ENCODE results near the gene MST1R.
"Not testable (repeated sequence)": the region's sequence is repeated elsewhere in the genome, so short reads cannot be mapped to it uniquely, and the experiment has no call there.

Gene MST1R

GRCh38 chr3:49903451-49904424 lies at the start of gene MST1R:
Gene MST1R, minus strand, starts transcription at chr3:49903873. Its CDS starts 264 bp downstream, at chr3:49903609.
- peak; percentile 83 for DNase-seq

DNA sequence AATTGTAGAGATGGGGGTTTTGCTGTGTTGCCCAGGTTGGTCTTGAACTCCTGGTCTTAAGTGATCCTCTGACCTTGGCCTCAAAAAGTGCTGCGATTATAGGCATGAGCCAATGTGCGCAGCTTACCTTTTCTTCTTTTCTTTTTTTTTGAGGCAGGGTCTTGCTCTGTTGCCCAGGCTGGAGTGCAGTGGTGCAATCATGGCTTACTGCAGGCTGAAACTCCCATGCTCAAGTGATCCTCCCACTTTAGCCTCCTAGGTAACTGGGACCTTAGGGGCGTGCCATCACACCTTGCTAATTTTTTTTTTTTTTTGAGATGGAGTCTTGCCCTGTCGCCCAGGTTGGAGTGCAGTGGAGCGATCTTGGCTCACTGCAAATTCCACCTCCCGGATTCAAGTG lies 49.3 kb upstream of the MST1R start:
- DNase-seq: no peak

DNA sequence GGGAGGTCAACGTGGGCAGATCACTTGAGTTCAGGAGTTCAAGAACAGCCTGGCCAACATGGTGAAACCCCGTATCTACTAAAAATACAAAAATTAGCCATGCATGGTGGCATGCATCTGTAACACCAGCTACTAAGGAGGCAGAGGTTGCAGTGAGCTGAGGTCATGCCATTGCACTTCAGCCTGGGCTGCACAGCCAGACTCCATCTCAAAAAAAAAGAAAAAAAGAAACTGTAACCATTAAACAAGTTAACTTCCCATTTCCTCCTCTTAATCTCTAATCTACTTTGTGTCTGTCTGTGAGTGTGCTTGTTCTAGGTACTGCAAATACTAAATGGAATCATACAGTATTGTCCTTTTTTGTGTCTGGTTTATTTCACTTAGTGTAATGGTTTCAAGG lies 39.0 kb upstream of the MST1R start:
- no peak for DNase-seq

GRCh38 chr3:49940667-49941249 lies 37.1 kb upstream of the MST1R start:
- DNase-seq: no peak

- peak; percentile 95 for DNase-seq
Measured at GRCh38 chr3:49939858-49940666, 36.4 kb upstream of the MST1R start, which contains the start of gene RBM6. Gene RBM6, plus strand, starts transcription at chr3:49940150. Its CDS starts 22,492 bp downstream, at chr3:49962642.

- DNase-seq: no peak
Measured at GRCh38 chr3:49937090-49937489, 33.4 kb upstream of the MST1R start.

- not testable (repeated sequence) for DNase-seq
Measured at GRCh38 chr3:49932281-49932680, 28.6 kb upstream of the MST1R start.

- no peak for DNase-seq
Measured at GRCh38 chr3:49930922-49931321, 27.2 kb upstream of the MST1R start.

DNA sequence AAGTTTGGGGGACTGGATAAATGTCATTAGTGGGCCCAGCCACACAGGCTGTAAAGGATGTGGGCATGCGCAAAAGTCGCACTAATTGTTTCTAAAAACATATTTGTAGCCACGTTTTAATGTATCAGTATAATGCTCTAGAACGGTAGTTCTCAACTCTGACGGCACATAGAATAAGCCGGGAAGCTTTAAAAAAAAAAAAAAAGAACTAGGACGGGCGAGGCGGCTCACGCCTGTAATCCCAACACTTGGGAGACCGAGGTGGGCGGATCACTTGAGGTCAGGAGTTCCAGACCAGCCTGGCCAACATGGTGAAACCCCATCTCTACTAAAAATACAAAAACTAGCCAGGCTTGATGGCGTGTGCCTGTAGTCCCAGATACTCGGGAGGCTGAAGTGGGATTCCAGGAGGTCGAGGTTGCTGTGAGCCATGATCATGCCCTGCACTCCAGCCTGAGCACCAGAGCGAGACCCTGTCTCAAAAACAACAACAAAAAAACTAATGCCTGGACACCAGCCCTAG lies 26.6 kb upstream of the MST1R start:
- no peak for DNase-seq

DNA sequence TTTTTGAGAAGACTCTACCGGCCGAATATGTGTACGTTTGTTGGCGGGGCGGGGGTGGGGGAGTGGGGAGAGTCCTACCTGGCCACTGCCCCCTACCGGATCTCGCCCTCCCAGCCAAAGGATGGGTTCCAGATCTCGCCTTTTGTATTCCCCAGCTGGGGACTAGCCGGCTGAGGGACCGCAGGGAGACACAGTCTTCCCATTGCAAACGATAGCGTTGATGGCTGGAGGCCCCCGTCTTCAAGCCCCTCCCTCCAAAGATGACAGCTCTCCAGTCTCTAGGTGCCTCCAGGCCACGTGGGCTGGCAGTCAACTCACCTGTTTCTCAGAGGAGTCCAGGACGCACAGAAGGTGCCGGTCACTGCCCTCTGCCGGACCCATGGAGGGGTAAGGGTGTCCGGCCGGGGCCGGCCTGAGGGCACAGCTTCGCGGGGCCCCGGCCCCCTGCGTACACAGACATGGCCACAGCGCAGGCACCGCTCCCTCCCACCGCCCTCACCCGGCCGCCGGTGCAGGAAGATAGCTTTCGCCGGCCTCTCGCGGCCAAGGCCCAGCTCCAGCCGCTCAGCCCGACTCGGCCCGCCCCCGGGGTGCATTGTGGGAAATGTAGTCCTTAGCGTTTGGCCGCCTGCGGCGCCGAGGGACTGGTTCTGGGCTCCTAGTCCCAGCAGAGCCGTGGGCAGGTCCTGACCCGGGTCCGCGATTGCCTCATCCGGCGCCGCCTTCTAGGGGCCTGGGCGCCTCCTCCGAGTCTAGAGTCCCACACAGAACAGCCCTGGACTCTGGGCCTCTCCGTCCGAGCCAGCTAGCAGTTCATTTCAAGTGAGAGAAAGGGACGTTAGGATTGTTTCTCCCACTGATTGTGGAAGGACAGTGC lies 25.9 kb upstream of the MST1R start, which contains the start of gene MON1A:
Gene MON1A (minus strand): TSS at position 521 of the 877 bp plus-strand sequence. CDS start 16,465 bp downstream, outside the sequence.
- DNase-seq: peak; percentile 89

DNA sequence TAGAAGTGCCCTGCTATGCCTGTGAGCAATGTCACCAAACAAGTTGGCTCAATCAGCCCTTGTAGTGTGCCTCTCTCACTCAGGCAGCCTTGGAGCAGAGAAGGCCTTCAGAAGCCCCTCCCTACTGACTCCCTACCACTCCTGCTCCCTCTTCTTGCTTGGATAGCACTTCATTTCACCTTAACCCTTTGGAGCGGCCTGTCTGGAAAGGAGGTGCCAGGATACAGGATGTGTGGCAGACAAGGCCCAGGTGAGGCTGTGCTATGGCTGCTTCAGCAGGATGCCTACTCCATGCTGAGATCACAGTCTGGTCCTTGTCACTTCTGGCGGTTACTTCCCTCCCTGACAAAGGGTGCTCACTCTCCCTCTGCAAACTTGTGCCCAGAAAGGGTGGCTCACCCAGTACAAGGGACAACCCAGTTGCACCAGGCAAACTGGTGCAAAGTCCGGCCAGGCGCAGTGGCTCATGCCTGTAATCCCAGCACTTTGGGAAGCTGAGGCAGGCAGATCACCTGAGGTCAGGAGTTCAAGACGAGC lies 24.9 kb upstream of the MST1R start:
- no peak for DNase-seq

- no peak for DNase-seq
Measured at GRCh38 chr3:49927798-49928197, 24.1 kb upstream of the MST1R start.

GRCh38 chr3:49926117-49926728 lies 22.6 kb upstream of the MST1R start:
- no peak for DNase-seq

GRCh38 chr3:49925485-49925884 lies 21.8 kb upstream of the MST1R start:
- no peak for DNase-seq

DNA sequence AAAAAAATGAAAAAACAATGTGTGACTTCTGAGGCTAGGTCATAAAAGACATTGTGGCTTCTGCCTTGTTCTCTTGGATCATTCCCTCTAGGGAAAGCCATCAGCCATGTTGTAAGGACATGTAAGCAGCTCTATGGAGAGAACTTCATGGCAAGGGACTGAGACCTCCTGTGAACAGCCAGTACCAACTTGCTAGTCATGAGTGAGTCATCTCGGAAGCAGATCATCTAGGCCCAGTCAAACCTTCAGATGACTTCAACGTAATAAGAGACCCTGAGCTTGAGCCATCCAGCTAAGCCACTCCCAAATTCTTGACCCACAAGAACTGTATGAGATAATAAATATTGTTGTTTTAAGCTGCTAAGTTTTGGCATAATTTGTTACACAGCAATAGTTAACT lies 21.0 kb upstream of the MST1R start:
- DNase-seq: no peak

- DNase-seq: not testable (repeated sequence)
Measured at GRCh38 chr3:49917806-49918590, 14.3 kb upstream of the MST1R start.

DNA sequence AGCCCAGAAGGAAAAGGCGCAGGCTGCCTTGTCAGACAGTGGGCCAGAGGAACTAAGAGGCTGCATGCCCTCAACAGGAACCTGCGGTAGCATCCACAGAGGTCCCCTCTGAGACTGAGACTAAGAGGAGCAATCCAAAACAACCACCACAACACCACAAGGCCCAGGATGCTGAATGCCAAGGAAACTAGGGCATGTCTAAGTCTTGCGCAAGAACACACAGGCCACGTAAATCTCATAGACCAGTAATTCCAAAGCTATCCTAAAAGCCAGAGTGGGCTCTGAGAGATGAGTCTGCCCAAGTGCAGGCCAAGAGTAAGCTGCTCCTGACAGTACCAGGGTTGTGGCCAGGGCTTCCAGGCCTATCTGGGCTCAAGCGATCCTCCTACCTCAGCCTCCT lies 13.0 kb upstream of the MST1R start:
- no peak for DNase-seq

DNA sequence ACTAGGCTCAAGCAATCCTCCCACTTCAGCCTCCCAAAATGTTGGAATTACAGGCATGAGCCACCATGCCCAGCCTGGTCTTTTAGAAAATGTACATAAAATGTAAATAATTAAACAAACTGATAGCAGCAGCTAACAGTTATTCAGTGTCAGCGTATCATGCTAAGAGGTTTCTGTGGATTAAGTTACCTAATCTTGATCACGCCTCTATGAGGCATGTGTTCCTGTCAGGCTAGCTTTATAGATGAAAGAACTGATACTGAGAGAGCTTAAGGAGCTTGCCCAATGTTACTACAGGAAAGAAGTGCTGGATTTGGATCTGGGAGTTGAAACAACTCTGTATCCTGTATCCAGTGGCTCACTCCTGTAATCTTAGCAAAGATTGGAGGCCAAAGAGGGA lies 11.2 kb upstream of the MST1R start:
- DNase-seq: no peak

DNA sequence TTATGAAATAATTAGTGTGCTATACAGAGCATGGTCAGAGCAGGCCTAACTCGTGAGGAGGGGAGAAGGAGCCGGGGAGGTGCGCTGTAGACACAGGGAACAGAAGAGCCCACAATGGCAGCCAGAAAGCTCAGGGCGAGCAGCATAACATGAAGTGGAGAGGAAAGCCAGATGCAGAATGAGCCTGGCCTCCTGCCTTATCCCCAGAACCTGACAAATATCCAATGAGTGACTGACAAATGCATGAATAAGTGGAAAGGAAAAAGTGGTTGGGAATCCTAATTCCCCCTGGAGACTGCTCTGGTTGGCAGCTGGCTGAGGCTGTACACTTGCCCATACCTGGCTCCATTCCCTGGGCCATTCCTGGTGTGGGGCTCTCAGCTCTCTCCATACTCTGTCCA lies 9.2 kb upstream of the MST1R start:
- no peak for DNase-seq

GRCh38 chr3:49911611-49912010 lies 7.9 kb upstream of the MST1R start:
- no peak for DNase-seq
